Karpas-422 (cell line): ENCODE measurements around the gene BCL7C. TPM values are rescaled to one million over a fixed set of nuclear protein-coding genes. Genes with fewer than 3 reads are reported as not detected.

Source experiments
- DNase-seq: peaks from one replicate; pipeline ENCODE4 v3.0.0-alpha.2; 2015
- H2AFZ ChIP-seq: fragments of 200-600 bp; sonication (generic); 2 replicates; pipeline ENCODE4 v1.6.1; 2014; ENCODE audit warnings: antibody characterized with exemption, low read length, mixed read lengths
- H3K27ac ChIP-seq: fragments of 200-600 bp; sonication (generic); 2 replicates; pipeline ENCODE4 v1.5.1; 2014; ENCODE audit warnings: mild to moderate bottlenecking, low read length, moderate library complexity
- H3K27me3 ChIP-seq: fragments of 200-600 bp; sonication (generic); 2 replicates; pipeline ENCODE4 v1.6.1; 2014; ENCODE audit warnings: low read length, mixed read lengths
- H3K36me3 ChIP-seq: fragments of 200-600 bp; sonication (generic); 2 replicates; pipeline ENCODE4 v1.6.1; 2014; ENCODE audit warnings: low read length, mixed read lengths; ENCODE audit not compliant: insufficient read depth
- H3K4me1 ChIP-seq: fragments of 200-600 bp; sonication (generic); 2 replicates; pipeline ENCODE4 v1.6.1; 2014; ENCODE audit warnings: mild to moderate bottlenecking, low read length, mixed read lengths
- H3K4me2 ChIP-seq: fragments of 200-600 bp; sonication (generic); 2 replicates; pipeline ENCODE4 v1.6.1; 2014; ENCODE audit warnings: low read length, low read depth, mild to moderate bottlenecking; ENCODE audit not compliant: poor library complexity, severe bottlenecking
- H3K4me3 ChIP-seq: fragments of 200-600 bp; sonication (generic); 2 replicates; pipeline ENCODE4 v1.5.1; 2014; ENCODE audit warnings: mild to moderate bottlenecking, antibody characterized with exemption, low read length, mixed read lengths
- H3K79me2 ChIP-seq: fragments of 200-600 bp; sonication (generic); 2 replicates; pipeline ENCODE4 v1.6.1; 2014; ENCODE audit warnings: mild to moderate bottlenecking, low read length, mixed read lengths
- H3K9ac ChIP-seq: fragments of 200-600 bp; sonication (generic); 2 replicates; pipeline ENCODE4 v1.6.0; 2014; ENCODE audit warnings: low read length
- H3K9me2 ChIP-seq: fragments of 200-600 bp; sonication (generic), shearing (Covaris generic); replicated peaks from 2 replicates; pipeline ENCODE4 v1.6.0; 2014; ENCODE audit warnings: mild to moderate bottlenecking, low read length, moderate library complexity; ENCODE audit not compliant: insufficient read depth
- H3K9me3 ChIP-seq: fragments of 300-700, 200-600 bp; sonication (generic); 2 replicates; pipeline ENCODE4 v1.6.1; 2014; ENCODE audit warnings: low read length, mixed read lengths
- H4K20me1 ChIP-seq: fragments of 200-600 bp; sonication (generic); 2 replicates; pipeline ENCODE4 v1.6.1; 2014; ENCODE audit warnings: mild to moderate bottlenecking, antibody characterized with exemption, low read length, low read depth; ENCODE audit not compliant: insufficient read depth
- total RNA-seq: library from RNA; depleted of rRNA; stranded (reverse); fragments of >200 nt; shearing (Covaris generic); gene quantifications from 2 replicates; pipeline ENCODE4 v1.2.3, GENCODE V29; 2014; ENCODE audit warnings: low replicate concordance

The BCL7C gene
- total RNA-seq, 1 experiment from 2014 or later, result 27.4 TPM

- Histone ChIP-seq H3K36me3 (0 out of 2 replicates have a peak, but pooled peaks cover 3% of the 10 kb centered on the region), H3K79me2 (peaks cover 14% of the 10 kb centered on the region), H3K27ac (peak overlapping the region; percentile 75), H4K20me1 (no peaks in the 10 kb centered on the region), H3K4me3 (peak overlapping the region; percentile 82), H3K9me3 (no peaks in the 10 kb centered on the region), H3K9me2 (no peaks in the 10 kb centered on the region), H3K9ac (peak overlapping the region; percentile 78), H2AFZ (no peak overlapping the region), H3K4me1 (peaks cover 22% of the 10 kb centered on the region), H3K27me3 (no peaks in the 10 kb centered on the region), H3K4me2 (peak overlapping the region; percentile 87)
- DNase-seq, result no peak
Observed at GRCh38 chr16:30924913-30925631, 31.2 kb upstream of the BCL7C start.

DNA sequence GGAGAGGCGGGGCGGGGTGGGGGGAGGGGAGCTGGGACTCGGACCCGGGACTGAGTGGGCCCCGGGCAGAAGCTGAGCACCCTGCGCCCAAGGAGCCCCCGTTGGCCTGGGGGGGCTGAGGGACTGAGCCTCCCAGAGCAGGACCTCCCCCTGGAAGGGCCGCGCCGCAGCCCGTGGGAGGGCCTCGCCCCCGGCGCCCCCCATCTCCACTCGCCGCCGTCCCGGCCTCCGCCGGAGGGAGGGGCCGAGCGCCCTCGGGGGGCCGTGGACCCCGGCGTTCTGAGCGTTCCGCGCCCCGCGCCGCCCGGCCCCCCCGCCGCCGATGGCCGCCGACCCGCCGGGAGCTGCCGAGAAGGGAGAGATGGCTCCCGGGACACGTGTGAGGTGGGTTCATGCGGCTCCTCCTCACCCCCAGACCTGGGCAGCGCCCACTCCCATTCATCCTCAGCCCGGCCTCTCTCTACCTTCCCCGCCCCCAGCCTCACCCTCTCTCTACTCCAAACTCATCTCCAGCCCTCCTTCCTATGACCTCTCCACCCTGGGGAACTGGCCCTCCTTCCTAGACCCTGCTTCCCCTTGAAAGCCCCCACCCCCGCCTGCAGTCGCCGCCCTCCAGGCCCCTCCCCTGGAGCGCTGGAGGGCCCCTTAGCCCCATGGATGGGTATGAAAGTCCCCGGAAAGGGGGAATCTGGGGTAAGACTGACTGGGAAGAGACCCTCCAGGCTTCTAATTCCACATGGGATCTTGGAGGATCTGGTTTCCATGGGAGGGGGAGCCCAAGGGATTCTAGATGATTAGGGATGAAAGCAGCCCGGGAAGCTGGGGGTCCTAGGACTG, 30.4 kb upstream of the BCL7C start:
- DNase-seq, result peak; percentile 65
- H2AFZ ChIP-seq, result no peak overlapping the region
- peak overlapping the region; percentile 87 for H3K4me2 ChIP-seq
- H3K27ac ChIP-seq, result peak overlapping the region; percentile 75
- H3K4me3 ChIP-seq, result peak overlapping the region; percentile 82
- H3K9ac ChIP-seq, result peak overlapping the region; percentile 78
- no peaks in the 10 kb centered on the region for H3K9me2 ChIP-seq
- no peaks in the 10 kb centered on the region for H3K27me3 ChIP-seq
- peaks cover 14% of the 10 kb centered on the region for H3K79me2 ChIP-seq
- no peaks in the 10 kb centered on the region for H3K9me3 ChIP-seq
- H4K20me1 ChIP-seq, result no peaks in the 10 kb centered on the region
- 0 out of 2 replicates have a peak, but pooled peaks cover 3% of the 10 kb centered on the region for H3K36me3 ChIP-seq
- peaks cover 22% of the 10 kb centered on the region for H3K4me1 ChIP-seq

DNA sequence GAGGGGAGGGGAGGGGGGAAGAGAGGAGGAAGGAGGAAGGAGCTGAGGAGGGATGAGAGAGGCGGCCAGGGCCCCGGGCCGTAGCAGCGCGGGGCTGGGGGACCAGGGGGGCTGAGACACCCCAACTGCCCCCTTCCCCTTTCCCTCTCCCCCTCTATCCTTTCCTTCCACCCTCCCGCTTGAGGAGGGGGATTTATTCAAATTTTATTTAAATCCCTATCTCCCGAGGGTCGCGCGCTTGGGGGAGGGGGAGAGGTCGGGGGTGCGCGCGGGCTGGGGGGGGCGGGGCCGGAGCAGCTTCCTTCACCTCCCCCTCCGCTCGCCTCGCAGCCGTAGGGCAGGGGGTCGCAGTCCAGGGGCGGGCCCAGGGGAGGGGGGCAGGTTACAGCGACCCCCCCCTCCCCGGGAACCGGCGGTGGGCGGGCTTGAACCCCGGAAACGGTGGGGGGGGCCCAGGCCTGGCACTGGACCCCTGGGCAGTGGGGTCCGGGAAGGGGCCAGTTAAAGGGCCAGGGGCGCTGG, 29.7 kb upstream of the BCL7C start, which contains the start of gene FBXL19:
TSS of gene FBXL19 (plus strand) at position 19 of the 522 bp plus-strand sequence. CDS start 2,183 bp downstream, outside the sequence.
- no peaks in the 10 kb centered on the region for H3K9me2 ChIP-seq
- H3K27me3 ChIP-seq, result no peaks in the 10 kb centered on the region
- H2AFZ ChIP-seq, result peak within 1 kb of the TSS; percentile 84; the same call in 1 of the 2 replicates
- no peak for DNase-seq
- no peaks in the 10 kb centered on the region for H3K9me3 ChIP-seq
- H3K79me2 ChIP-seq, result peaks cover 14% of the 10 kb centered on the region
- peak within 1 kb of the TSS; percentile 82 for H3K4me3 ChIP-seq
- no peaks in the 10 kb centered on the region for H3K36me3 ChIP-seq
- peak within 1 kb of the TSS; percentile 87 for H3K4me2 ChIP-seq
- H3K4me1 ChIP-seq, result peaks cover 22% of the 10 kb centered on the region
- H3K27ac ChIP-seq, result peak within 1 kb of the TSS; percentile 75
- H3K9ac ChIP-seq, result peak within 1 kb of the TSS; percentile 78
- H4K20me1 ChIP-seq, result no peaks in the 10 kb centered on the region

- H3K36me3 ChIP-seq, result no peaks in the 10 kb centered on the region
- DNase-seq, result peak; percentile 99
- peak overlapping the region; percentile 84; the same call in 1 of the 2 replicates for H2AFZ ChIP-seq
- no peaks in the 10 kb centered on the region for H4K20me1 ChIP-seq
- peak overlapping the region; percentile 87 for H3K4me2 ChIP-seq
- H3K27me3 ChIP-seq, result no peaks in the 10 kb centered on the region
- H3K9me3 ChIP-seq, result no peaks in the 10 kb centered on the region
- H3K79me2 ChIP-seq, result peaks cover 14% of the 10 kb centered on the region
- H3K4me3 ChIP-seq, result peak overlapping the region; percentile 82
- H3K9ac ChIP-seq, result peak overlapping the region; percentile 78
- H3K4me1 ChIP-seq, result peaks cover 22% of the 10 kb centered on the region
- H3K27ac ChIP-seq, result peak overlapping the region; percentile 75
- H3K9me2 ChIP-seq, result no peaks in the 10 kb centered on the region
Observed at GRCh38 chr16:30922960-30923535, 29.2 kb upstream of the BCL7C start.

- DNase-seq, result peak; percentile 100
- Histone ChIP-seq H3K27me3 (no peaks in the 10 kb centered on the region), H3K9me3 (no peaks in the 10 kb centered on the region), H3K79me2 (peaks cover 14% of the 10 kb centered on the region), H3K4me1 (peaks cover 21% of the 10 kb centered on the region), H2AFZ (peak overlapping the region; percentile 84; the same call in 1 of the 2 replicates), H4K20me1 (no peaks in the 10 kb centered on the region), H3K4me3 (peak overlapping the region; percentile 82), H3K4me2 (peak overlapping the region; percentile 87), H3K36me3 (no peaks in the 10 kb centered on the region), H3K9me2 (no peaks in the 10 kb centered on the region), H3K27ac (peak overlapping the region; percentile 73), H3K9ac (peak overlapping the region; percentile 73)
Observed at GRCh38 chr16:30922420-30922959, 28.6 kb upstream of the BCL7C start.

DNA sequence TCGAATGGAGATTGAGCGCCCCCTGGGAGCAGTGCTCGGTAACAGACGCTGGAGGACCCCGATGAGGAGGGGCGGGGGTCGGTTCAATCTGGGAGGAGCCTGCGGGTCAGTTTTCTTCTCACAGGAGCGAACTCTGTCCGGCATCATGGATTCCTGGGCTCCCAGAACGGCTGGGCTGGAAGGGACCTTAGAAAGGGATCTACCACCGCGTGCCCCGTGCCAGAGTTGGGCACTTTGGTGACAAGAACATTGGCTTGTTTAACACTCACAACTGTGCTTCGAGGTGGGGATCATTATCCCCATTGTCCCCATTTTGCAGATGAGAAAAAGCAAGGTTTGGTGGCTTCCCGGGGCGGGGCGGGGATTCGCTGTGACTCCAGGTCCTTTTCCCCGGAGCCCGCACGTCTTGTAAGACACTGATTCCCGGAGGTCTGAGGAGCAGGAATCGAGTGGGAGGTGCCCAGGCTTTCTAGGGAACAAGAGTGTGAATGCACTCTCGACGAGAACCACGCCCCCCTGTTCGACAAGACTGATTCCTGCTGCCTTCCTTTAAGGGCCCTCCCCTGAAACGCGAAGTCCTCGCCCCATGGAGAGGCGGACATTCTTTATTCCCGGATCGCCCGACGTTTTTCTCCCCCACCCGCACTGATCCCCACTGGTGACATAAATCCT, 28.0 kb upstream of the BCL7C start:
- peak overlapping the region; percentile 68 for H3K4me3 ChIP-seq
- H3K27ac ChIP-seq, result peak overlapping the region; percentile 41; the same call in 1 of the 2 replicates
- peak; percentile 96 for DNase-seq
- H4K20me1 ChIP-seq, result no peaks in the 10 kb centered on the region
- no peaks in the 10 kb centered on the region for H3K9me2 ChIP-seq
- H3K9me3 ChIP-seq, result no peaks in the 10 kb centered on the region
- H3K79me2 ChIP-seq, result peaks cover 14% of the 10 kb centered on the region
- H3K4me2 ChIP-seq, result peak overlapping the region; percentile 76
- peaks cover 20% of the 10 kb centered on the region for H3K4me1 ChIP-seq
- no peaks in the 10 kb centered on the region for H3K27me3 ChIP-seq
- H3K36me3 ChIP-seq, result no peaks in the 10 kb centered on the region
- H3K9ac ChIP-seq, result peak overlapping the region; percentile 66
- H2AFZ ChIP-seq, result peak overlapping the region; percentile 63; the same call in 1 of the 2 replicates

- H3K27ac ChIP-seq, result no peak overlapping the region
- H4K20me1 ChIP-seq, result no peaks in the 10 kb centered on the region
- H3K9ac ChIP-seq, result no peak overlapping the region; the same call in 1 of the 2 replicates
Observed at GRCh38 chr16:30921459-30921747, 27.5 kb upstream of the BCL7C start.

More at GRCh38 chr16:30921459-30921747, 27.5 kb upstream of the BCL7C start:
- H3K79me2 ChIP-seq, result peaks cover 11% of the 10 kb centered on the region
- H3K4me1 ChIP-seq, result peaks cover 20% of the 10 kb centered on the region
- no peaks in the 10 kb centered on the region for H3K9me2 ChIP-seq
- H3K4me2 ChIP-seq, result peak overlapping the region; percentile 76
- H3K36me3 ChIP-seq, result no peaks in the 10 kb centered on the region
- no peaks in the 10 kb centered on the region for H3K27me3 ChIP-seq
- peak overlapping the region; percentile 68; the same call in 1 of the 2 replicates for H3K4me3 ChIP-seq
- H2AFZ ChIP-seq, result peak overlapping the region; percentile 29; the same call in 1 of the 2 replicates
- no peak for DNase-seq
- no peaks in the 10 kb centered on the region for H3K9me3 ChIP-seq
